T-helper 1 cell treated with Interleukin-12 subunit alpha and Interleukin-12 subunit beta and Interleukin-4 antibody, amounts not matched to agents 30 ng/mL and 1 ng/mL, for 36 hours (primary cell): Measurements from ENCODE around the gene MTMR3. TPM values are rescaled to one million over a fixed set of nuclear protein-coding genes. Genes with fewer than 3 reads are reported as not detected.
"Not testable (repeated sequence)": the region's sequence is repeated elsewhere in the genome, so short reads cannot be mapped to it uniquely, and the experiment has no call there.

Experiments
- intact Hi-C: fragments of 100-400 bp; cut with micrococcal nuclease; formaldehyde crosslinking; loops from one replicate; pipeline ENCODE4 v1.15.1; 2024
- total RNA-seq: library from RNA; stranded (reverse); gene quantifications from 2 replicates; pipeline ENCODE4 v1.2.3, GENCODE V29; 2022

The MTMR3 gene
- total RNA-seq, 1 donor from 2014 or later: 33.8 TPM

DNA sequence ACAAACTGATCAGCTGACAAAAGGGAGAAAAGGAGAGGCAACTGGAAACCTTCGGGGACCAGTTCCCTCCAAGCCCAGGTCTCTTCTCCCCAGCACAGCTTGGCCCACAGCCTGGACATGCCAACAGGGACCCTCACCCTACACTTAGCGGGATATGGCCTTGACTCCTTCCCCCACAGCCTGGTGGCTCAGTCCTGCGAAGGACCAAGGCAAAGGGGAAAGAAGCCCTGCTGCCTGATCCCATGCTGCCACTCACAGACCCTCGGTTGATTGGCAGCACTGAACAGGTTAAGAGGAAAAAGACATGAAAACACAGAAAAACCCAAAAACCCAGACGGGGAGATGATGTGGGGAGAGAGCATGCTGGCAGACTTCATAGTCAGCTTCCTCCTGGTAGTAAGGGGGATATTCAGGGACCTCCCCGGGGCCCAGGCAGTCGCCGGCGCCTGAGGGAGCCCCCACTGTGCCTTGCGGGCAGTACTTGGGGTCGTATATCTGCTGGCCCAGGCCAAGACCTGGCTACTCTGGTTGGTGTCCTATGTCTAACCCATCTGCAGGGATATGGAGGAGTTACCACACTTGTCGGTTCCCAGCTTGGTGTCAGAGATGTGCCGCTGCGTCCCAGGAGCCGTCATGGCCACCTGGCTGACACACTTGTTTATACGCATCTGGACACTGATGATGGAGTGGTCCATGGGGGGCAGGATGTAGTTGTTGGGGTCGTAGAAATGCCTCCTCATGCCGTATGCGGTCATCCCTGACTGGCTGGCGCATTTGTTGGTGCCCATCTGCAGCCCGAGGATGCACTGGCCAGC is 163.1 kb downstream of the MTMR3 start:
- intact Hi-C loops: loop anchor here (5.0 kb wide), 1 partner anchor 41 kb away; no protein-coding TSS in a partner anchor

DNA sequence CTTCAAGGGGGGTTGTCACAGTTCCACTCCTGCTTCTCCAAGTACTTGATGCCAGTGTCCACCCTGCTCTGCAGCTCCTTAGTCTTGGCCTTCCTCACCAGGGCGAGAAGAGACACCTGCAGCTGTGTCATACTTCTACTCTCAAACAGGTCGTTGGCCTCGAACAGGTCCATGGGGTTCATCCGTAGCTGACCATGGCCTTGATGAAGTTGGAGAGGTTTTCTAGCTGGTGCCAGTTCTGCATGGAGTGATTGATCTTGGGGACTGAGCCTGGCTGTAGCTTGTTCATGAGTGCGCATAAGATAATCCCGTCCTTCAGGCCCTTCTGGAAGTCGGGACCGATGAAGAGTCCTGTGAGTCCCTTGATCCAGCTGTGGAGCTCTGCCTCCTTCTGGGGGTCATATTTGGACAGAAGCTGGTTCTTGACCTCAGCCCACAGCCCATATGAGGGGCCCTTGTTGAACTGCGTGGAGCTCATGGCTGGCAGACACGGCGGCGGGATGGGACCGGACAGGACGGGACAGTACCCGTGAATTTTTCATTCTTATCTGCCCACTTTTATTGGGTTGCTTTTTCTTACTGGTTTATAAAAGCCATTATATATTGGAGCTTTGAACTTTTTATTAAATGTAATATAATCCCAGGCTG is 163.9 kb downstream of the MTMR3 start:
- intact Hi-C loops: loop anchor here (1.0 to 5.0 kb wide), 2 partner anchors 40 to 209 kb away; partner anchors contain the start of gene ASCC2

GRCh38 chr22:30047364-30047738 is 164.4 kb downstream of the MTMR3 start:
- intact Hi-C loops: loop anchor here (1.0 to 5.0 kb wide), 2 partner anchors 40 to 209 kb away; partner anchors contain the start of gene ASCC2

- intact Hi-C loops: loop anchor here (5.0 kb wide), 1 partner anchor 39 kb away; no protein-coding TSS in a partner anchor
These were observed 165.7 kb downstream of the MTMR3 start for GRCh38 chr22:30048681-30049080.

- intact Hi-C loops: no loop called here
These were observed 171.2 kb downstream of the MTMR3 start for GRCh38 chr22:30054067-30054763.

GRCh38 chr22:30054764-30055069 is 171.7 kb downstream of the MTMR3 start:
- intact Hi-C loops: no loop called here

- intact Hi-C loops: no loop called here
These were observed 173.0 kb downstream of the MTMR3 start for GRCh38 chr22:30056015-30056414.

GRCh38 chr22:30057375-30057774 is 174.4 kb downstream of the MTMR3 start:
- intact Hi-C loops: no loop called here

DNA sequence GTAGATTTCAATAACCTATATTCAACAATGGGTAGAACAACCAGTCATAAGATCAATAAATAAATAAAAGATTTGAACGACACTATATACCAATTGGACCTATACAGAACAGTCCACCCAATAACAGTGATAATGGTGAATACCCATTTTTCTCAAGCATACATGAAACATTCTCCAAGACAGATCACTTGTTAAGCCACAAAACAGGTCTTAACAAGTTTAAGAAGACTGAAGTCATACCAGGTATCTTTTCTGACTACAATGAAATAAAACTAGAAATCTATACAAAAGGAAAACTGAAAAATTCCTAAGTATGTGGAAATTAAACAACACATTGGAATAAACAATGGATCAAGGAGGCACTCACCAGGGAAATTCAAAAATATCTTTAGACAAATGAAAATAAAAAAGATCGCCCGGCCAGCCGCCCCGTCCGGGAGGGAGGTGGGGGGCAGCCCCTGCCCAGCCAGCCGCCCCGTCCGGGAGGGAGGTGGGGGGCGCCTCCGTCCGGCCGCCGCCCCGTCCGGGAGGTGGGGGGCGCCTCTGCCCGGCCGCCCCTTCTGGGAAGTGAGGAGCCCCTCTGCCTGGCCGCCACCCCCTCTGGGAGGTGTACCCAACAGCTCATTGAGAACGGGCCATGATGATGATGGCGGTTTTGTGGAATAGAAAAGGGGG is 176.5 kb downstream of the MTMR3 start:
- intact Hi-C loops: not testable (repeated sequence)

GRCh38 chr22:30061094-30061493 is 178.1 kb downstream of the MTMR3 start:
- intact Hi-C loops: not testable (repeated sequence)

- intact Hi-C loops: no loop called here
These were observed 179.3 kb downstream of the MTMR3 start for GRCh38 chr22:30062259-30062658.

DNA sequence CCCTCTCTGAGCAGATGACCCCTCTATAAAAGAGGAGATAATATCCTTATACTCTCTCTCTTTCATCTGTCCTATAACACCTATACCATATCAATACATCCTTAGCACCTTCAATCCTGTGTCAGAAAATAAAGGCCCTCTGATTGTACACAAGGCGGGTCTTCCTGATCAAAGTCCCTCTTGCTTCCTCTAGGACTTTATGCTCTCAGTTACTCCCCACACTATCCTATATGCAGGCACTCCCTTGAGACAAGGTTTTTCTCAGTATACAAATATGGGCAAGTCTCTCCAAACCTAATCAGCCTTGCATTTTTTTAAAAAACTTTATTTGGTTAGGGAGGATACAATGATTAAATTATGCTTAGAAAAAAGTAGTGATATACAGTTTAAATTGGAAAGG is 180.0 kb downstream of the MTMR3 start:
- intact Hi-C loops: no loop called here

- intact Hi-C loops: no loop called here
These were observed 181.2 kb downstream of the MTMR3 start for GRCh38 chr22:30064172-30064571.

DNA sequence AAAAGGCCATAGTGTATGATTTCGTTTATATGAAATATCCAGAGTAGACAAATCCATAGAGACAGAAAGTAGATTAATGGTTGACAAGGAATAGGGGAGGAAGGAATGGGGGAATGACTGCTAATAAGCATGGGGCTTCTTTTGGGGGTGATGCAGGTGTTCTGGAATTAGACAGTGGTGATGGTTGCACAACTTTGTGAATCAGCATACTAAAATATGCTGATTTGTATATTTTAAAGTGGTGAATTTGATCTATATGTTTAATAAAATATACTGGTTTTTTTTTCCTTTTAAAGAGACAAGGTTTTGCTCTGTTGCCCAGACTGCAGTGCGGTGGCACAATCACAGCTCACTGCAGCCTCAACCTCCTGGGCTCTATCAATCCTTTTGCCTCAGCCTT is 190.8 kb downstream of the MTMR3 start:
- intact Hi-C loops: no loop called here

DNA sequence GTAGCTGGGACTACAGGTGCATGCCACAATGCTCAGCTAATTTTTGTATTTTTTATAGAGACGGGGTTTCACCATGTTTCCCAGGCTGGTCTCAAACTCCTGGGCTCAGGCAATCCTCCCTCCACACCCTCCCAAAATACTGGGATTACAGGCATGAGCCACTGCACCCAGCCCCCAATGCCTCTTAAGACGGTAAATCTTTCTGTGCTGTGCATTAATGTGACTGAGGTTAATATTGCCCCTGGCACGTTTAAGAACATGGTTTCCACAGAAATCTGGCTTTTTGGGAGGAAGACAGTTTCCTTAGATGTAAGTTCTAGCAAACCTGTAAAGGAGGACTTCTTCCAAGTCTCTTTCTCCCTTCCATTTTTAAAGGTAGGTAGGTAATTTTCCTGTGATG is 191.2 kb downstream of the MTMR3 start:
- intact Hi-C loops: no loop called here

GRCh38 chr22:30074994-30075393 is 192.0 kb downstream of the MTMR3 start:
- intact Hi-C loops: no loop called here

DNA sequence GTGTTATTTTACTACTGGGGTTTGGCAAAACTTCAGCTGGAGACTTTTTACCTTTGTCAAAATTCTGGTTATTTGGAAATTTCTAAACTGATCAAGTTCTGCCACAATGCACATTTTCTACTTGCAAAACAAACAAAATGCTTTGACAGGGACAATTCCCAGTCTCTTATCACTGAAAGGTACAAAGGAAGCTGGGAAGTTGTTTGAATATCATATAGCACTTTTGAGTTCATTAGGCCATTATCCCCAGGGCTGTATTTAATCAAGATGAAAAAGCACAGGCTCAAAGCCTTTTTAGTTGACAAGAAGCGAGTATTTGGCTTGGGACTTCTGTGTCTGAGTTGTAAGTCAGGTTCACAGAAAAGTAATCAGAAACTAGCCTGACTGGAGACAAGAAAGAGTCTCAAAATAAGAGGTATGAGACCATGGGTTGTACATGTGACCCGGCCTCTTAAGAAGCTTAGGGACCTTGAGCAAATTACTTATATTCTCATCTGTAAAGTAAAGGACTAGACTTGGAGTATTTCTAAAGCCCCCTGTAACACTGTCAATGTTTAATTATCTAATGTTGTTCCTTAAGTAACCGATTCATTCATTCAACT is 194.4 kb downstream of the MTMR3 start:
- intact Hi-C loops: no loop called here

GRCh38 chr22:30078320-30079311 is 195.6 kb downstream of the MTMR3 start:
- intact Hi-C loops: loop anchor here (2.0 kb wide), 1 partner anchor 240 kb away; the partner anchor contains the start of gene ASCC2

DNA sequence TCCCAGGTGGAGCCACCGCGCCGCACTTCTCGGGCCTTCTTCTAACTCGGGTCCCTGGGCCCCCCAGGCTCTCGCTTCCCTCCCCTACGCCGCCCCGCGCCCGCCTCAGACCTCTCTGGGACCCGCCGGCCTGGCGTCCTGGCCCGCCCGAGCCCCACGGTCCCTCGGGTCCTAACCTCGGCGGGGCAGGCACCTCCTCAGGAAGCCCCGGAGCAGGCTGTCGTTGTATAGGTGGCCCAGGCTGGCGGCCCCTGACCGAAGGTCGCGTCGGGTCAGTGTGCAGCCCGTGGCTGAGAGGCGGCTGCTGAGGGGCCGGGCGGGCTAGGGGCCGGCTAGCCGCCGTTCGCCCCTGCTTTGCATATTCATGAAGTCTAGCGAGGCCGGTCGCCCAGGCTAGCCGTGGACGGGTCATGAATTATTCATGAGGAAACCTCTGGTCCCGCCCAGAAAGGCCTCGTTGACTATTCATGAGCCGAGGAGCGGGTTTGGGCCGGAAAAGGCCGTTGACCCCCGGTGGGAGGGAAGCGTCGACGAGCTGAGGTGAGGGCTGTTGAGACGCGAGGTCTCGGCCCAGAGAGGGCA is 197.1 kb downstream of the MTMR3 start, which contains the start of gene HORMAD2:
Gene HORMAD2 (plus strand): TSS at position 513 of the 582 bp plus-strand sequence. CDS start 13,489 bp downstream, outside the sequence.
- intact Hi-C loops: loop anchor here (2.0 kb wide), 1 partner anchor 241 kb away; the partner anchor contains the start of gene ASCC2
